GM19452 (cell line): Measurements from ENCODE around the gene ANGPTL4.
"Not testable (repeated sequence)": the region's sequence is repeated elsewhere in the genome, so short reads cannot be mapped to it uniquely, and the experiment has no call there.

Experiments used
- ATAC-seq: cut with Tn5 transposase; IDR thresholded peaks from one replicate; pipeline ENCODE4 v1.9.1; 2021; ENCODE audit not compliant: unreplicated experiment

Gene ANGPTL4

DNA sequence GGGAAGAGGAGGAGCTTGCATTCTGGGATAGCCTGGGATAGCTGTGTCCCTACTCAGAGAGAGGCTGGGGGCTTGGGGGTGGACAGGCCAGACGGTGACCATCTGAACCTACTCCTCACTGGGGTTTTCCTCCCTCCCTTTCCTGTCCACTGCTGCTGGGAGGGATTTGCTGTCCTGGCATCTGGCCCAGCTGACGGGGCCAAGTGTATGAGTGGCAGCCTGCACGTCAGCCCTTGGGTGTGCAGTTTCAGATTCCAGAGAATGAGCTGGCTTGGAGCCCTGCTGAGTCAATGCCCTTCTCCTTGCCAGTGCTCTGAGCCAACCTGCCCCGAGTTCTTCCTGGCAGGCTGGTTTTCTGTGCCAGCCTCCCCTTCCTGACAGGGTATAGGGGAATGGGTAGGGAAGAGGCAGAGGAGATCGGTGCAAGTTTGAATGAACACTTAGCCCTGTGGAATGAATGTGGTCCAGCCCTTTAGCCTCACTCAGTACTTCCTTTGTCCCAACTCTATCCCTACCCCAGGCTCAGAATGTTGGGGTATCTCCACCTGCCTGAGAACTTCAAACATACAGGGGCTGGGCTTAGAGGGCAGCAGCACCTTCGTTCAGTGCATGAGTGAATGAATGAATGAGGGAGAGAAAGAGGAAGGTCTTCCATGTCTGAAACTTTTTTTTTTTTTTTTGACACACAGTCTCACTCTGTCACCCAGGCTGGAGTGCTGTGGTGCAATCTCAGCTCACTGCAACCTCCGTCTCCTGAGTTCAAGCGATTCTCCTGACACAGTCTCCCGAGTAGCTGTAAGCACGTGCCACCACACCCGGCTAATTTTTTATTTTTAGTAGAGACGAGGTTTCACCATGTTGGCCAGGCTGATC is 1.8 kb upstream of the ANGPTL4 start:
- ATAC-seq, result no peak

DNA sequence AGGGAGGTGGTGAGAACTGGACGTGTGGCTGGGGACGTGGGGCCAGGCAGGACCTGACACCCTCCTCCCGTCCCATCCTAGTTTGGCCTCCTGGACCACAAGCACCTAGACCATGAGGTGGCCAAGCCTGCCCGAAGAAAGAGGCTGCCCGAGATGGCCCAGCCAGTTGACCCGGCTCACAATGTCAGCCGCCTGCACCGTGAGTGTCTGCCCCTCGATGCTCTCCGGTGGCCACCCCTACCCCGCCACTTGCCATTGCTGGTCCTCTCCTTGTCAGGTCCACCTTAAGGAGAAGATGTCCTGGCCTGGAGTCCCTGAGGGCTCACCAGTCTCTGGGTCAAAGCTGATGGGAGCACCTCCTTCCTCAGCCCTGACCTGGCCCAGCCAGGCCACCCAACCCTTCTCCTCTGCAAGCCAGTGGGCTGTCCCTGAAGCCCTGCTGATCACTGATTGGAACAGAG is 2.2 kb downstream of the ANGPTL4 start:
- no peak for ATAC-seq

DNA sequence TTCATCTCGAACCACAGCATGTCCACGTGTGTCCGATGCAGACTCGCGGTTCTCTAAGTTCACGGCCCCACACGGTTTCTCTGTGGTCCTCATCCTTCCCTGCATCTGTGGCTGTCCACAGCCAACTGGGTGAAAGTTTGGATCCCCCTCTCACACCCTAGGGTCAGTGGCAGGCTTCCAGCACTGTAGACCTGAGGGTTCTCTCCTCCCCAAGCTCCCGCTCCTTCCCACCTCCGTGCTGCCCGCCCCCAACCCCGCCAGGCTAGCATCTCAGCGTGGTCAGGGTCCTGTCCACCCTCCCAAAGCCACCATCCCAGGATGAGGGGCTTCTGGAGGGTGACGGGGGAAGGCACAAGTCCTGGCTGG is 3.0 kb downstream of the ANGPTL4 start:
- no peak for ATAC-seq

DNA sequence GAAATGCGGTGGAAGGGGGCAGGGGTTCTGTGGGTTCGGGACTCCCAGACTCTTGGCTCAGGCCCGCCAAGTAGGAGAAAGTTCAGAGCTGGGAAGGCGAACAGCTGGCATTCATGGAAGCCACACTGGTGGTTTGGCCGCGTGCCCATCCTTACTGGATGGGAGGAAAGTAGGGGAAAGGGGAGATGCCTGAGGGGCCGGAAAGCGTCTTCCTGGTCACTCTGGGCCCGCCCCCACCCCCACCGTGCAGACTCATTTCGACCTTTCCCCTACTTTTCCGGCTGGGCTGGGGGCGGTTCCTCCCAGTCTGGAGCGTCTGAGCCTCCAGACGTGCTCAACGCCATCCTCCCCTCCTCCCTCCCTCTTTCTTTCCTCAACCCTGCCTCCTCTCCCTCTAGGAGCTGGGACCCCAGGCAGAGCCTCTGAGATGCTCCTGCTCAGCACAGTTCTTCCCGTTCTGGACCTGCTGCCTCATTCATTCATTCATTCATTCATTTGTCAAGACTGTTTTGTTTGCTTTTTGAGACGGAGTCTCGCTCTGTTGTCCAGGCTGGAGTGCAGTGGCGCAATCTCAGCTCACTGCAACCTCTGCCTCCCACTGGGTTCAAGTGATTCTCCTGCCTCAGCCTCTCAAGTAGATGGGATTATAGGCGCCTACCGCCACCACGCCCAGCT is 3.5 kb downstream of the ANGPTL4 start:
- ATAC-seq, result no peak

DNA sequence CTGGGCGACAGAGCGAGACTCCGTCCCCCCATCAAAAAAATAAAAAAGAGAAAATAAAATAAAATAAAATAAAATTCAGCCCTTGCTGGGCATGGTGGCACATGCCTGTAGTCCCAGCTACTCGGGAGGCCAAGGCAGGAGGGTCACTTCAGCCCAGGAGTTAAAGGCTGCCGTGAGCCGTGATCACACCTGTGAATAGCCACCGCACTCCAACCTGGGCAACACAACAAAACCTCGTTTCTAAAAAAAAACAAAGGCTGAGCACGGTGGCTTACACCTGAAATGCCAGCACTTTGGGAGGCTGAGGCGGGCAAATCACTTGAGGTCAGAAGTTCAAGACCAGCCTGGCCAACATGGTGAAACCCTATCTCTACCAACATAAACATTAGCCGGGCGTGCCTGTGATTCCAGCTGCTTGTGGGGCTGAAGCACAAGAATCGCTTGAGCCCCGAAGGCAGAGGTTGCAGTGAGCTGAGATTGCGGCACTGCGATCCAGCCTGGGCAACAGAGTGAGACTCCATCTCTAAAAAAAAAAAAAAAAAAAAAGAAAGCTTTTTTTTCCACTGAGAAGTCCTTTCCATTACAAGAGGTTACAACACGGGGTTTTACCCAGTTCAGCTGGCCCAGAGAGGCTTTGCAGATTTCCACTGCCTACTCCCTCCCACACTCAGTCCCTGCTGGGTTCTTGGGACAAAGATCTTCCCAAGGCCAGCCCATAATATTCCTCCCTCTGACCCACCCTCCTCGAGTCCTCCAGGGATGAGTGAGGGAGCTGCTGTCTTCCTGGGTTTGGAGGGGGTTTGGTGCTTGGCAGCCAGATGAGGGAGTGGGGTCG is 6.4 kb downstream of the ANGPTL4 start:
- no peak for ATAC-seq

DNA sequence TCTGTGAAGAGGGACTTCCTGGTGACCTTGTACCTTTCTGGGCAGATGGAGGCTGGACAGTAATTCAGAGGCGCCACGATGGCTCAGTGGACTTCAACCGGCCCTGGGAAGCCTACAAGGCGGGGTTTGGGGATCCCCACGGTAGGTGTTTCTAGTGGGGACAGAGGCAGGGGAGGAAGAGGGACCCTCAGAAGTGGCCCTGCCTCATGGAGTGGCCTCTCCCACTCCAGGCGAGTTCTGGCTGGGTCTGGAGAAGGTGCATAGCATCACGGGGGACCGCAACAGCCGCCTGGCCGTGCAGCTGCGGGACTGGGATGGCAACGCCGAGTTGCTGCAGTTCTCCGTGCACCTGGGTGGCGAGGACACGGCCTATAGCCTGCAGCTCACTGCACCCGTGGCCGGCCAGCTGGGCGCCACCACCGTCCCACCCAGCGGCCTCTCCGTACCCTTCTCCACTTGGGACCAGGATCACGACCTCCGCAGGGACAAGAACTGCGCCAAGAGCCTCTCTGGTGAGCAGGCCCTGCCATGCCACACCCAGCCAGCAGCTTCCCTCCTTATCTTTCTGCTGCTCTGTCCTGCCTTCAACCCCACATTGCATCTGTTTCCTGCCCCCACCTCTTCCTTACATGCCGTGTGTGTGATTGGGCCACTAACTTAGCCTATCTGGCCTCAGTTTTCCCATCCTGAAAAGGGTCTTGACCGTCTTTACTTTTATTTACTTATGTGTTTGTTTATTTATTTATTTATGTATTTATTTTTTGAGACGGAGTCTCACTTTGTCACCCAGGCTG is 7.3 kb downstream of the ANGPTL4 start:
- no peak for ATAC-seq

DNA sequence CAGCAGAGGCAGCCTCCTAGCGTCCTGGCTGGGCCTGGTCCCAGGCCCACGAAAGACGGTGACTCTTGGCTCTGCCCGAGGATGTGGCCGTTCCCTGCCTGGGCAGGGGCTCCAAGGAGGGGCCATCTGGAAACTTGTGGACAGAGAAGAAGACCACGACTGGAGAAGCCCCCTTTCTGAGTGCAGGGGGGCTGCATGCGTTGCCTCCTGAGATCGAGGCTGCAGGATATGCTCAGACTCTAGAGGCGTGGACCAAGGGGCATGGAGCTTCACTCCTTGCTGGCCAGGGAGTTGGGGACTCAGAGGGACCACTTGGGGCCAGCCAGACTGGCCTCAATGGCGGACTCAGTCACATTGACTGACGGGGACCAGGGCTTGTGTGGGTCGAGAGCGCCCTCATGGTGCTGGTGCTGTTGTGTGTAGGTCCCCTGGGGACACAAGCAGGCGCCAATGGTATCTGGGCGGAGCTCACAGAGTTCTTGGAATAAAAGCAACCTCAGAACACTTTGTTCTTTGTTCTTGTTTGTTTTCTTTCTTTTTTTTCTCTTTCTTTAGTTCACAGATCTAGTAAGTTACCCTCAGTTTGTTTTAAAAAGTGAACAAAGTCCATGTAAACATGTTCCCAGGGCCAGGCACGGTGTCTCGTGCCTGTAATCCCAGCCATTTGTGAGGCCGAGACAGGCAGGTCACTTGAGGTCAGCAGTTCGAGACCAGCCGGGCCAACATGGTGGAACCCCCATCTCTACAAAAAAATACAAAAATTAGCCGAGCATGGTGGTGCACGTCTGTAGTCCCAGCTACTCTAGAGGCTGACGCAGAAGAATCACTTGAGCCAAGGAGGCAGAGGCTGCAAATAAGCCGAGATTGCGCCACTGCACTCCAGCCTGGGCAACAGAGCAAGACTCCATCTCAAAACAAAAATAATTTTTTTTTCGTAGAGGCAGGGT is 10.2 kb downstream of the ANGPTL4 start:
- no peak for ATAC-seq

DNA sequence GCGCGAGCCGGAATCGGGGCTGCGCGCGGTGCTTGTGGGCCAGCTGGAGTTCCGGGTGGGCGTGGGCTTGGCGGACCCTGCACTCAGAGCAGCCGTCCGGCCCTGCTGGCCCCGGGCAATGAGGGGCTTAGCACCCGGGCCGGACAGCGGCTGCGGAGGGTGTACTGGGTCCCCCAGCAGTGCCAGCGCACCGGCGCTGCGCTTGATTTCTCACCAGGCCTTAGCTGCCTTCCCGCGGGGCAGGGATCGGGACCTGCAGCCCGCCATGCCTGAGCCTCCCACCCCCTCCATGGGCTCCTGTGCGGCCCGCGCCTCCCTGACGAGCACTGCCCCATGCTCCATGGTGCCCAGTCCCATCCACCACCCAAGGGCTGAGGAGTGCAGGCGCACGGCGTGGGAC is 11.8 kb downstream of the ANGPTL4 start:
- ATAC-seq, result not testable (repeated sequence)

DNA sequence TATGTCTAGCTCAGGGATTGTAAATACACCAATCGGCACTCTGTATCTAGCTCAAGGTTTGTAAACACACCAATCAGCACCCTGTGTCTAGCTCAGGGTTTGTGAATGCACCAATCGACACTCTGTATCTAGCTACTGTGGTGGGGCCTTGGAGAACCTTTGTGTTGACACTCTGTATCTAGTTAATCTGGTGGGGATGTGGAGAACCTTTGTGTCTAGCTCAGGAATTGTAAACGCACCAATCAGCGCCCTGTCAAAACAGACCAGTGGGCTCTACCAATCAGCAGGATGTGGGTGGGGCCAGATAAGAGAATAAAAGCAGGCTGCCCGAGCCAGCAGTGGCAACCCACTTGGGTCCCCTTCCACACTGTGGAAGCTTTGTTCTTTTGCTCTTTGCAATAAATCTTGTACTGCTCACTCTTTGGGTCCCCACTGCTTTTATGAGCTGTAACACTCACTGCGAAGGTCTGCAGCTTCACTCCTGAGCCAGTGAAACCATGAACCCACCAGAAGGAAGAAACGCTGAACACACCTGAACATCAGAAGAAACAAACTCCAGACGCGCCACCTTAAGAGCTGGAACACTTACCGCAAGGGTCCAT is 12.5 kb downstream of the ANGPTL4 start:
- ATAC-seq, result not testable (repeated sequence)

DNA sequence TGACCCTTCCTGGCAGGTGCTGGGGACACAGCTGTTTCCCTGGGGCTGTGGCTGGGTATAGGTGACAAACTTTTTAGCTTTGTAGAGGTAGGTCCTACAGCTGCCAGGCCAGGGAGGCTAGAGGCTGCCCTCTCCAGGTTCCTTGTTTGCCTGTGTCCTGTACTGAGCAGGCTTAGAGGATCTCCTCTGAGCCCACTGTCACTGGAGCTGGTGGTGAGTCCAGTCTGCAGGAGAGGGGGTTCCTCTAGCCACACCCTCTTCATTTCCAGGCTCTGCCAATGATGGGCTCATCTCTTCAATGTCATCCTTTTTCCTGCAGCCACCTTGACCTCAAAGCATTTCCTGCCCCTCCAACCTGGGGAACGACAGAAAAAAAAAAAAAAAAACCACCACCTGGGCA is 13.6 kb downstream of the ANGPTL4 start:
- no peak for ATAC-seq

DNA sequence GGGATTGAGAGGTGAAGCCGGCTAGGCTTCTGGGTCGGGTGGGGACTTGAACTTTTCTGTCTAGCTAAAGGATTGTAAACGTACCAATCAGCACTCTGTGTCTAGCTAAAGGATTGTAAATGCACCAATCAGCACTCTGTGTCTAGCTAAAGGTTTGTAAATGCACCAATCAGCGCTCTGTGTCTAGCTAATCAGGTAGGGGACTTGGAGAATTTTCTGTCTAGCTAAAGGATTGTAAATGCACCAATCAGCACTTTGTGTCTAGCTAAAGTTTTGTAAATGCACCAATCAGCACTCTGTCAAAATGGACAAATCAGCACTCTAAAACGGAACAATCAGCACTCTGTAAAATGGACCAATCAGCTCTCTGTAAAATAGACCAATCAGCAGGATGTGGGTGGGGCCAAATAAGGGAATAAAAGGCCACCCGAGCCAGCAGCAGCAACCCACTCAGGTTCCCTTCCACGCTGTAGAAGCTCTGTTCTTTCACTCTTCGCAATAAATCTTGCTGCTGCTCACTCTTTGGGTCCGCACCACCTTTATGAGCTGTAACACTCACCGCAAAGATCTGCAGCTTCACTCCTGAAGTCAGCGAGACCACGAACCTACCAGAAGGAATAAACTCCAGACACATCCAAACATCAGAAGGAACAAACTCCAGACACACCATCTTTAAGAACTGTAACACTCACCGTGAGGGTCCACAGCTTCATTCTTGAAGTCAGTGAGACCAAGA is 15.4 kb downstream of the ANGPTL4 start:
- not testable (repeated sequence) for ATAC-seq

DNA sequence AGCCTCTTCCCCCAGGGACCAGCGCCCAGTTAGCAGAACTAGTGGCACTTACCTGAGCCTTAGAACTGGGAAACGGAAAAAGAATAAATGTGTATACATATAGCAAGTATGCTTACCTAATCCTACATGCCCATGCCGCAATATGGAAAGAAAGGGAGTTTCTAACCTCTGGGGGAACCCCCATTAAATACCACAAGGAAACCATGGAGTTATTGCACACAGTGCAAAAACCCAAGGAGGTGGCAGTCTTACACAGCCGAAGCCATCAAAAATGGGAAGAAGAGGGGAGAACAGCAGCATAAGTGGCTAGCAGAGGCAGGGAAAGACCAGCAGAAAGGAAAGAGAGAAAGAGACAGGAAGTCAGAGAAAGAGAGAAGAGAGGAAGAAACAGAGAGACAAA is 20.6 kb downstream of the ANGPTL4 start:
- not testable (repeated sequence) for ATAC-seq

DNA sequence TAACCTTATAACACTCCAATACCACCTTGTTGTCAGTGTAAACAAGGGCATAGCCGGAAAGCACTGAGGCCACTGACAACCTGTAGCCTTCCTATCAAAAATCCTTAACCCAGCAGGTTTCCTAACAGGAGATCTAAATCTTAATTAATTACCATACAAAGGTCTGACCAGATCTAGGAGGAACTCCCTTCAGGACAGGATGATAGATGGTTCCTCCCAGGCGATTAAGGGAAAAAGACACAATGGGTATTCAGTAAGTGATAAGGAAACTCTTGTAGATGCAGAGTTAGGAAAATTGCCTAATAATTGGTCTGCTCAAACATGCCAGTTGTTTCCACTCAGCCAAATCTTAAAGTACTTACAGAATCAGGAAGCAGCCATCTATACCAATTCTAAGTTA is 21.1 kb downstream of the ANGPTL4 start:
- not testable (repeated sequence) for ATAC-seq

DNA sequence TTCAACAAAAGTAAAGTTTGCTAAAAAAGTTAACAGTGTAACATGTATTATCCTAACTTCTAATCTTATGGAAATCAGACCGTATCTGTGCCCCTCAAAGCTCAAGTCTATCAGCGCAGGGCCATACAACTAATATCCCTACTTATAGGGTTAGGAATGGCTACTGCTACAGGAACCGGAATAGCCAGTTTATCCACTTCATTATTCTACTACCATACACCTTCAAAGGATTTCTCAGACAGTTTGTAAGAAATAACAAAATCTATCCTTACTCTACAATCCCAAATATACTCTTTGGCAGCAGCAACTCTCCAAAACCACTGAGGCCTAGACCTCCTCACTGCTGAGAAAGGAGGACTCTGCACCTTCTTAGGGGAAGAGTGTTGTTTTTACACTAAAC is 21.6 kb downstream of the ANGPTL4 start:
- not testable (repeated sequence) for ATAC-seq

DNA sequence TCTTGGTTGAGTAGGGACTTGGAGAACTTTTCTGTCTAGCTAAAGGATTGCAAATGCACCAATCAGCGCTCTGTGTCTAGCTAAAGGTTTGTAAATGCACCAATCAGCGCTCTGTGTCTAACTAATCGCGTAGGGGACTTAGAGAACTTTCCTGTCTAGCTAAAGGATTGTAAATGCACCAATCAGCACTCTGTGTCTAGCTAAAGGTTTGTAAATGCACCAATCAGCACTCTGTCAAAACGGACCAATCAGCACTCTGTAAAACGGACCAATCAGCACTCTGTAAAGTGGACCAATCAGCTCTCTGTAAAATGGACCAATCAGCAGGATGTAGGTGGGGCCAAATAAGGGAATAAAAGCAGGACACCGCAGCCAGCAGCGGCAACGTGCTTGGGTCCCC is 22.5 kb downstream of the ANGPTL4 start:
- ATAC-seq, result not testable (repeated sequence)

DNA sequence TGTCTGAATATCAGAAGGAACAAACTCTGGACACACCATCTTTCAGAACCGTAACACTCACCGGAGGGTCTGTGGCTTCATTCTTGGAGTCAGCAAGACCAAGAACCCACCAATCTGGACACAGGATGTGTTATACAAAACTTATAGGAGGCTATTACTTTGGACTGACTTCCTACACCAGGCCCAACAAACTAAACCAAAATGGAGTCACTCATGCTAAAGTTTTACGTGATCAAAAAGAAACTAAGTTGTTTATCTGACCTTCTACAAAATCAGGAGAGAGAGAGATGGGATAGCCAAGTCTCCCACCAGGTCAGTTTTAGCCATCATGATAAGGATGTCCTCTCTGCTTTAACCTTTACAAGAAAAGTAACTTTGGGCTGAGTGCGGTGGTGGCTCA is 23.0 kb downstream of the ANGPTL4 start:
- no peak for ATAC-seq

DNA sequence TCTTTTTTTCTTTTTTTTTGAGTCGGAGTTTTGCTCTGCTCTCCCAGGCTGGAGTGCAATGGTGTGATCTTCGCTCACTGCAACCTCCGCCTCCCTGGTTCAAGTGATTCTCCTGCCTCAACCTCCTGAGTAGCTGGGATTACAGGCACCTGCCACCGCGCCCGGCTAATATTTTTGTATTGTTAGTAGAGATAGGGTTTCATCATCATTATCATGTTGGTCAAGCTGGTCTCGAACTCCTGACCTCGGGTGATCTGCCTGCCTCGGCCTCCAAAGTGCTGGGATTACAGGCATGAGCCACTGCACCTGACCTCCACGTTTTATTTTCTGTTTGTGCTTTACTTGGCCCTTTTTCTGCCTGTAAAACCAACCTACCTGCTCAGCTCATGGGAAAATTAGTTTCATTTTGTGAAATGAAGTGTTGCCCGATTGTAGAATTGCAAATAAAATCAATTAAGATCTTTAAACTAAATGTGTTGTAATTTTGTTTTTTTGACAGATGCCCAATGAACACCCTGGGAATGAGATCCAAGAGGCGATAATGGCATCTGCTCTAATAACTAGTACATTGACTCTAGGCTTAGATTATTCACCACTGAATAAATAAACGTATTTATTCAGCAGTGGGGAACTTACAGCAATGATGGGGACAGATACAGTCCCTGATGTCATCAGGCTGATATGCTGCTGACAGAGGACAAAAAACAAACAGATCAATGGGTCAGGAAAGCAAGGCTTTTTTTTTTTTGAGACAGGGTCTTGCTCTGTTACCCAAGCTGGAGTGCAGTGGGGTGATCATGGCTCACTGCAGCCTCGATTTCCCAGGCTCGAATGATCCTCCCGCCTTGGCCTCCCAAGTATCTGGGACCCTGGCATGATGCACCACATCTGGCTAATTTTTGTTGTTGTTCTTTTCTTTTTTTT is 24.0 kb downstream of the ANGPTL4 start:
- ATAC-seq, result no peak

DNA sequence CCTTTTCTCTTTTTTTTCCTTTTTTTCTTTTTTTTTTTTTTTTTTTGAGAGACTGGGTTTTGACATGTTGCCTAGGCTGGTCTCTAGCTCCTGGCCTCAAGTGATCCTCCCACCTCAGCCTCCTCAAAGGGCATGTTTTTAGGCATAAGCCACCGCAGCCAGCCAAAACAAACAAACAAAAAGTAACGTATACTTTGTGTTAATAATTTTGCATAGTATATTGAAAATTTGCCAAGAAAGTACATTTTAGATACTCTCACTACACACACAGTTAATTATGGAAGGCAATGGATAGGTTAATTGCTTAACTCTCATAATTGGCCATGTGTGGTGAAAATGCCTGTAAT is 24.6 kb downstream of the ANGPTL4 start:
- no peak for ATAC-seq
